Head of caudate nucleus (tissue), 42 donors: ENCODE measurements around the gene SLC35F1.
"Not testable (repeated sequence)": the region's sequence is repeated elsewhere in the genome, so short reads cannot be mapped to it uniquely, and the experiment has no call there.

Experiments used
- DNase-seq, 42 donors: peaks; one replicate each; pipeline versions ENCODE4 v3.0.0 to v3.0.0-alpha.2; 2020 to 2021; ENCODE audit warnings: mixed read lengths in 7 of 42
- intact Hi-C: fragments of 100-400 bp; cut with DNase I; formaldehyde crosslinking; loops from one replicate; pipeline ENCODE4 v1.15.0; 2022

The SLC35F1 gene

DNA sequence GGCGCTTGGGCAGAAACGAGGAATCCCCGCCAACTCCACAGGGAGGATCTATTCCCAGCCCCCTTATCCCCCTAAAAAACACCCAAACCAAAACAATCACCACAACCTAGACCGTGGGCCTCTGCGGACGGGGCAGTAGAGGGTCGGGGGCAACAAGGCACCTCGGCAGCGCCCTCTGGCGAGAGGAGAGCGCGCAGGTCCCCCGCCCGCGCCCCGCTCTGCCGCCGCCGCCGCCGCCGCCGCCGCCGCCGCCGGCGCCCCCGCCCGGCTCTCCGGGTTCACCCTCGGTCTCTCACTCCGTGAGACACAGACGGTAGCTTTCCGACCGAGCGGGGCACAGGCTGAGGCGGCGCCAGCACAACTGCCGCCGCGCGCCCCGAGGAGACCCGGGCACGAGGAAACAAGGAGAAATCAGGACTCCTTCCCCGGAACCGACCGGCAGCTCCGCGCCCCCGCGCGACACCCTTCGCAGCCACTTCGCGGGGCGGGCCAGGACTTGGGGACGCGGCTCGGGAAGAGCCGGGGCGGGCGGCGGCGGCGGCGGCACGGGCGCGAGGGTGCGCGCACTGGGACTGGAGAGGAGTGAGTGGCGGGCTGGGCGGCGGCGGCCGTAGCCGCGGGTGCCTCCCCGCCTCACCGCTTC, at the start of gene SLC35F1:
SLC35F1 (plus strand) TSS at position 307 of the 643 bp plus-strand sequence.
- peak; percentile 13 to 87 (median 75) for DNase-seq
- intact Hi-C loops: no loop called here

DNA sequence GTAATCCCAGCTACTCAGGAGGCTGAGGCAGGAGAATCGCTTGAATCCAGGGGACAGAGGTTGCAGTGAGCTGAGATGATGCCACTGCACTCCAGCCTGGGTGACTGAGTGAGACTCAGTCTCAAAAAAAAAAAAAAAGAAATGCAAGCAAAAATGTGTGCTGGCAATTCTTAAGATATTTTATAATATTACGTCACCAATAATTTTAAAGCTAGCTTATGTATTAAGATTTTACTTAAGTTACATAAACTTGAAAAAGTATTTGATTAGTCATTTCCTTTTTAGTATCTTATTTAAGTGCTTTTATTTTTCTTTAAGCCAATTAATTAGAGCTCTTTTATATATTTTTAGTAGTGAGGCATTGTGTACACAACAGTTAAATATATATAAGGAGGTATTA, 48.5 kb upstream of the SLC35F1 start:
- intact Hi-C loops, DNase-seq: not testable (repeated sequence)

DNA sequence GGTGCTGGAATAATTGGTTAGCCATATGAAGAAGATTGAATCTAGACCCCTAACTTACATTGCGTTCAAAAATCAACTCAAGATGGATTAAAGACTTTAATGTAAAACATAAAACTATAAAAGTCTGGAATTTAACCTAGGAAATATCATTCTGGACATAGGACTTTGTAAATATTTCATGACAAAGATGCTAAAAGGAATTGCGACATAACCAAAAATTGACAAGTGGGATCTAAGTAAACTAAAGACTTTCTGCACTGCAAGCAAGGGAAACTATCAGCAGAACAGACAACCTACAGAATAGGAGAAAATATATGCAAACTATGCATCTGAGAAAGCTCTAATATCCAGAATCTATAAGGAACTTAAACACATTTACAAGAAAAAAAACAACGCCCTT, 45.5 kb upstream of the SLC35F1 start:
- DNase-seq: no peak
- intact Hi-C loops: no loop called here

DNA sequence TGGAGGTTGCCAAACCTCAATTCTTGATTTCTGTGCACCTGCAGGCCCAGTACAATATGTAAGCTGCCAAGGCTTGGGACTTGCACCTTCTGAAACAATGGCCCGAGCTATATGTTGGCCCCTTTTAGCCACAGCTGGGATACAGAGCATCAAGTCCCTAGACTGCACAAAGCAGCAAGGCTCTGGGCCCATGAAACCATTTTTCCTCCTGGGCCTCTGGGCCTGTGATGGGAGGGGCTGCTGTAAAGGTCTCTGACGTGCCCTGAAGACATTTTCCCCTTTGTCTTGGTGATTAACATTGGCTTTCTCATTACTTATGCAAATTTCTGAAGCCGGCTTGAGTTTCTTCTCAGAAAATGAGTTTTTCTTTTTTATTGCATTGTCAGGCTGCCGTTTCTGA, 40.5 kb upstream of the SLC35F1 start:
- intact Hi-C loops: no loop called here

DNA sequence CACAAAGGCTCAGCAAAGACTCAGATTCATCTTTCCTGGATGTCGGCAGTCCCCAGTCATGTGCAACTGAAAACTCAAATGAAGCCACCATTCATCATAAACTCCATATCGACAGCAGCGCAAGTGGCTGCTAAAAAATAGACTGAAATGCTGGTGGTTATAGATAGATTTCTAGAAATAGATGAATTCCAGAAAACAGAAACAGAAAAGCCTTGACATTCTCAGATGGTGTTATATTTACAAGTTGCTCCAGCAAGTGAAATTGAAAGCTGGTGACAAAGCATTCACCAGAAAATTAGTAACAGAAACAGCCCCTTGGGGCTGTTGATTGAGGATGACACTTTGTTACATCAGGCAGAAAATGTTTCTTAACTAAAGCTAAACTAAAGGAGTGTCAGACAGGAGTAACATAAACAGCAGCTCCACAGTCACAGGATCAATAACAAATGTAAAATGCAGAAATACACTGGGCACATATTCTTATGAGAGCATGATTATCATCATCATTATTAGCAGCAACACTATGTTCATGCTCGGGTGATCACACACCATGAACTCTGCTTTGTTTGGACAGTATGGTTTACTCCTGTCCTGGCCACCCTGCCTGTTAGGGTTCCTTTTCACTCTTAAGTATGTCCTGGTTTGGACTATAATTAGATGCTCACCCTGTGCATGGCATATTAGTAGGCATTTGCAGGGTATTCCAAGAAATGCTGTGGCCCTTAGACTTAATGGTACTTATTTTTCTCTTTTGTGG, 36.4 kb upstream of the SLC35F1 start:
- intact Hi-C loops: no loop called here
- no peak for DNase-seq

More for the DNA sequence above, 40.5 kb upstream of the SLC35F1 start:
- DNase-seq: no peak

DNA sequence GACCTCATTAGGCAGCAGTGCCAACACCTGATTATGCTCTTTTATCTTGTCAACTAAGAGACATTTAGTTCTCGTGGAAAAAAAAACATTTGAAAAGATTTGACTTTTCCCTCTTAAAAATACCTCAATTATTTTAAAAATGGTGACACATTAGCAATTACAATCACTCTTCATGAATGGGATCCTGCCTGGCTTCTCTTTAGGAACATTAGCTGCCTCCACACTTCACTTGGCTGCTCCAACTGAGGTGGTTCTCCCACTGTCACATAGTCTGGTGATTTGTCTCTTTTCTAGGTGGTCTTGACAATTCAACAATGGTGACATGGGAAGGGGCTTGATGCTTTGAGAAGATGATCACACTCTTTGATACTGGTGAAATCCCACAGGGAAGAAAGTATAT, 26.2 kb upstream of the SLC35F1 start:
- intact Hi-C loops: no loop called here
- DNase-seq: peak in 13 of 42 donors; percentile 2 to 53 (median 14)

DNA sequence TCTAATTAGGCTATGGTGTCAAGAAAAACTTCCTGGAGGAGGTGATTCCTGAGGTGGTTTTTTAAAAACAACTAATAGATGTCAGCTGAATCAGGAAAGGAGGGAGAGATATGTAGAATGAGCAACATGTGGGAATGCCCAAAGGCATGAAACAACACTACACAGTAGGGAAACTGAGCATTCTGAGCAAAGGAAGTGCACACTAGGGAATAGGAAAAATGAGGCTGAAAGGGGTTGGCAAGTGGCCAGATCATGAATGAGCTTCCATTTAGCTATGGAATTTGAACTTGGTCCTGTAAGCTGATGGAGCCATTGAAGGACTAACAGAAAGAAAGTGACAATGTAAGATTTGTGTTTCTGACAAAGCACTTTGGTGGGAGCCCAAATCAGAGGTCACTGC, 16.9 kb upstream of the SLC35F1 start:
- intact Hi-C loops: no loop called here

DNA sequence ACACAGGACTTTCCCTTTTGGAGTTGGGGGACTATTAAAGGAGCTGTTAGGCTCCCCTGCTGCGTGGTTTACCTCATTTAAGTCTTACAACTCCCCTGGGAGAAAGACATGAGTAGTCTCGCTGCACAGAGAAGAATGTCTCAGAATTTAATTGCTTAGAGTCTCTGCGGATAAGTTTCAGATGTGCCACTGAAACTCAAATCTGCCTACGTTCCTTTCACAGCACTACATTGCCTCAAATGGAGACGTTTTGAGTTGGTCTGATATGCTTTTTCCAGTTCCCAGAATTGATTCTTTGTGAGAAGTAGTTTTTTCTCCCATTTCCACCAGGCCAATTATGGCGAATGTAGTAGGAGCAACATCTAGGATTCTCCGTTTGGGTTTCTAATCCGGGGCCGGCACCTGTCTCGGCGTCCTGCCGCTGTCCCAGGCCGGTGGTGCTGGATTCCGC, 532 bp upstream of the SLC35F1 start:
- intact Hi-C loops: no loop called here
- peak in 1 of 42 donors; percentile 7 for DNase-seq

More for the DNA sequence above, 16.9 kb upstream of the SLC35F1 start:
- no peak for DNase-seq

DNA sequence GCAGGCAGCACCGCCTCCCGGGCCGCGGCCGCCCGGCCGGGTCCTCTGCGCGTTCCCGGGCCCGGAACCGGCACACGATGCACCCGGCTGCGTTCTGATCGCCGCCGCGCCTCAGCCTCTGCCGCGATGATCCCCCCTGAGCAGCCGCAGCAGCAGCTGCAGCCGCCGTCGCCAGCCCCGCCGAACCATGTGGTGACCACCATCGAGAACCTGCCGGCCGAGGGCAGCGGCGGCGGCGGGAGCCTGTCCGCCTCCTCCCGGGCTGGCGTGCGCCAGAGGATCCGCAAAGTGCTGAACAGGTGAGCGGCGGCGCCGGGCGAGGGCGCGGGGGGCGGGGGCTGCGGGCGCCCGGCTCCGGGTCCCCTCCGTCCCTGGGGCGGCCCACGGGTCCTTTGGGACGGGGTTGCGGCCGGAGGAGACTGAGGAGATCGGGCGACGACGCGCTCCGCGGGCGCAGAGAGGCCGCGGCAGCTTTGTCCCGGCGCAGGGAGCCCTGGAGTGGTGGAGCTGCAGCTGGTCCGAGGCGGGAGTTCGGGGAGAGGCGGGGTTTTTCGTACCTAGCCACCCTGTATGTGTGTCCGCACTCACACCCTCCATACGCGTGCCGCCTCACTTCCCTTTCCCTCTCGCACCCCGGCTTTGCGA, 659 bp downstream of the SLC35F1 start:
- DNase-seq: peak in 29 of 42 donors; percentile 7 to 60 (median 29)
- intact Hi-C loops: no loop called here

DNA sequence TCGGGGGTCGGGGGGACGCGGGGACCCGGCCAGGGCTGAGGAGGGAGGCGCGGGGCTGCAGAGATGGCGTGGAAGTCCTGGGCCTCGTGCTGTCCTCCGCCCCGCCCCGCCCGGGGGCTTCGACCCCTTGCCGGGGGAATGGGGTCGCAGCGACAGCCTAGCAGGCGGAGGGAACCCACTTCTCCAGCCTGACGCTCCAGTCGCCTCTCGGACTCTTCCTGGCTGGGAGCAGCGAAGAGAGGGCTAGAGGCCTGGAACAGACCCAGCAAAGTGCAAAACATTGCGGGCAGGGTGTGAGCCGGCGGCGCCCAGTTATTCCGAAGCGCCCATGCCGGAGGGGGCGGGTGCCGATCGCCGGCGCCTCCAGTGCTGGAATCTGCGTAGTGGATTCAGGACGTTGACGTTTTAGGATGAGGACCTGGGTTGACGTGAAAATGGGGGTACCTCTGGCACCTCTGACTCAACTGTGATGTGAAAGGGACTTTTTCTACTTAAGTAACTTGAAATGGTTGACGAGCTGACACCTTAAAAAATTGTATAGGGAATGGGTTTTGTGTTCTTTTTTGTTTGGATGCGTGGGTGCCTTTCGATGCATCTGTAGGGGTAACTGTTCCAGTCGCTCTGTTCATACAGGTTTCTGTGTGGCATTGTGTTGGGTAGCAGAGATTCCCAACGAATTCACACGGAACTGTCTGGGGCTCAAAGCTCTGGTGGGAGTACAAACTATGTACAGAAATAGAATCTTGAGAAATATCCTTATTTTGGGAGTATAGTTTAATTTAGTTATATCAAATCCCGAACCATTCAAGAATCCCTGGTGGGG, 1.4 kb downstream of the SLC35F1 start:
- DNase-seq: peak in 40 of 42 donors; percentile 12 to 66 (median 30)
- intact Hi-C loops: no loop called here

DNA sequence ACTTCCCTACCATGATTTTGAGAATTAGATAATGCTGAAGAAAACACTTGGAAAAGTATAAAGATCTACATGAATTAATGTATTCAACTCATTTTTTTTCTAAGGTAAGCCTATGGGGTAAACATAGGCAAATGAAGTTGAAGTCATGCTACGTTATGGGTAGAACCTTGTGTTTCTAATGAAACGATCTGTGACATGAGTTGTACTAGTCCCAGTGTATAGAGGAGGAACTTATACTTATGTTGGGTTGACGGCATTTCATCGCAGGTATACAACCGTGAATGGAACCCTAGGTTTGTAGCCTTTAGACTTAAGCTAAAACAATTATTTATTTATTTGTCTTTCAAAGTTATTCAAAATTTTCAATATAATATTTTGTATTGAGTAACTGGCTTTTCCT, 2.6 kb downstream of the SLC35F1 start:
- intact Hi-C loops: no loop called here
- DNase-seq: no peak

DNA sequence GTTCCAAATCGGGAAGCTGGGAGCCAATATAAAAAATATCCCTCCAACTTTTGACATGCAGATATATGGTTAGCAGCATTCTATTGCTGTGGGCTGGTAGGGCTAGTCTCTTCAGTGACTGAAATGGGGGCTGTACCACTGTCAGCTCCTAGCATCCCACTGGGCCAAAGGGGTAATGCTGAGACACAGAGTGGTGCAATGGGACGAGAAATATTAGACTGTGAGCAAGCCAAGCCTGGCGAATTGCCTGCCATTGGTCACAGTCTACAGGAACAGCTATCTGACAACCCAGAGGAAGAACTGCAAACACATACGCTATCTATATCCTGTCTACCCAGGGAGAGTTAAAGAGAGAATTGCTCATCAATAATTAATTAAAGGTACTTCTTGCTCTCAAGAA, 3.5 kb downstream of the SLC35F1 start:
- intact Hi-C loops: no loop called here
- DNase-seq: peak in 1 of 42 donors; percentile 9

DNA sequence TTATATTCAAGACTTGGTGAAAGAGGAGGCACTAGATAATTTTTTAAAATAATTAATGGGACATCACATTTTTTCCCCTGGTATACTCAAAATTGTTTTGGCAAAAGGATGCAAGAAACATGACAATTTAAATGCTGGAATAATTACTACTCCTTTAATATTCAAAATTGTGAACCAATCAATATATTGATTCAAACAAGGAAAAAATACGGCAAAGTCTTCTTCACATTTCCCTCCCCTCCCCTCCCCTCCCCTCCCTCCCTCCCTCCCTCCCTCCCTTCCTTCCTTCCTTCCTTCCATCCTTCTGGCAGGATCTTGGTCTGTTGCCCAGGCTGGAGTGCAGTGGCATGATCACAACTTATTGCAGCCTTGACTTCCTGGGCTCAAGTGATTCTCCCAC, 4.1 kb downstream of the SLC35F1 start:
- intact Hi-C loops: no loop called here

DNA sequence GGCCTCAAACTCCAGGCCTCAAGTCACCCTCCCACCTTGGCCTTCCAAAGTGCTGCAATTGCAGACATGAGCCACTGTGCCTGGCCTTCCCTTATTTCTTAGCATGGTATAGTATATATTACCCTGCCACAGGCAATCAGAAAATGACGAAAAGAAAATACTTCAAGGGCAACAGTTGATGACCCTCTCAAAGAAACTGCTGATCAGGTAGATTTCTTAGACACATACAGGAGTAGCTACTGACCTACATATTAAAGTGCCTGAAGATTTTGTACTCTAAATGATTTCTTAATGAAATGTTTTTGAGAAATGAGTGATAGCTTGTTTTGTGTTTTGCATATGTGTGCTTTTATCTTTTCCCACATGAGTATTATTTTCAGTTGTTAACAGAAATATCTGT, 4.6 kb downstream of the SLC35F1 start:
- intact Hi-C loops: no loop called here
- DNase-seq: no peak

More for the DNA sequence above, 4.1 kb downstream of the SLC35F1 start:
- DNase-seq: no peak

DNA sequence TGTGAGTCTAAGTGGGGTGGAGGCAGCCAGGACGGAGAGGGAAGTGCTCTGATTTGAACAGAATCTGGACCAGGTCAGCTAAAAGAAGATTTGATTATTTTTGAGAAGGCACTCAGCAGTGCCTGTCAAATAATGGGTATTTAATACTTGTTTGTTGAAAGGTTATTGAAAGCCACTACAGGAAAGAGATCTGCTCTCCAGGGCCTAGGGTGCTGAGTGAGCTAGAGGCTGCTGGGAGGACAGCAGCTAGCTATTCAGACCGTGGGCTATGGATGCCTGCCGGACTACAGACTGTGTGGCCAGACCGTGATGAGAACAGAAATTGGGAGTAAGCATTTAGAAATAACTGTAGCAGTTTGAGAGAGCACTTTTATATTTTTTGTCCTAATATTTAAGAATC, 8.8 kb downstream of the SLC35F1 start:
- intact Hi-C loops: no loop called here
- no peak for DNase-seq

DNA sequence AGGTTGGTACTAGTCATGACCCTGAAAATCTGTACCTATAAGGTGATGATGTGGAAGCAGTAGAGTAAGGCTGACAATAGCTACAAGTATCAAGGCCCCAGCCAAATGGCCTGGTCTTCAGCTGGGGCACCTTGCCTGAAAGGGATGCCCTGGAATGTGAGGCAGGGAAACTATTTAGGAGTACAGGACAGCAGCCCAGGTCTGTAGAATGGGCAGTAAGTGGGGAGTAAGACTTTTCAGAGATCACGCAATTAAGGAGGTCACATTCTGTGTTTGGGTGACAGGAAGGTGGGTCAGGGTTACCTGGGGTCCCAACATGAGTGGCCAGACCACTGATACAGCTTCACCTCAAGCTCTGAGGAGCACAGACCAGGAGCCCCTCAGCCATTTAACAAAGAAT, 9.4 kb downstream of the SLC35F1 start:
- no peak for DNase-seq
- intact Hi-C loops: no loop called here

DNA sequence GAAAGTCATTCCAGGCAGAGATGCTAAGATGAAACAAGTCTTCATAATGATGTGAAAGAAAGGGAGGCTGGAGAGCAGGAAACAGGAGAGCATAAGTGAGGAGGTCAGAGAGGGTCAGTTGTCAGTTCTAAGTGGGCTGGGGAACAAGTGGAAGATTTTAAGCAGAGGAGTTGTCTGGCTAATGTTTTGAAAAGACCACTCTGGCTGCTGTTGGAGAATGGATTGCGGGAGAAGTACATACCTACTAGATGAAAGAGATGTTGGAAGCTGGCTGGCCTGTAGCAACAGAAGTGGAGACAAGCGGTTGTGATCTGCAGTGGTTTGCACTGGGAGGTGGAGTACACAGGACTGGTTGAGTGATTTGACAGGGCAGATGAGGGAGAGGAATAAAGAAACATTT, 10.1 kb downstream of the SLC35F1 start:
- intact Hi-C loops: no loop called here

DNA sequence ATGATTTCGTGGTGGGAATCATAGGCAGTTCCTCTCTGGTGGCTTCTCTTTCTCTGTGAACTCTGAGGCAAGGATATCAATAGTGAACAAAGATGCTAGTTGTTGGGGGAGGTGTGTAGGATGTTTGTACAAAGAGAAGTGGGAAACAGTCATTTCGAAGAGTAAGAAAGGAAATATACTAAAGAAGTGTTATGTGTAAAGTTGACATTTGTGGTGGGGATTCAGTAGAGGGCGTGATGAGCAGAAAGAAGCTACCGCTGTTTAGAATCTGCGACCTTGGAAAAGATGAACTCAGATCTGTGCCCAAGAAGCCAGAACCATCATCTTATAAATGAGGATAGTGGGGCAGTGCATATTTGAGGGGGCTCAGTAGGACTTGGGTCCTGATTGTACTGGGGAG, 11.4 kb downstream of the SLC35F1 start:
- intact Hi-C loops: no loop called here
- no peak for DNase-seq

More for the DNA sequence above, 10.1 kb downstream of the SLC35F1 start:
- no peak for DNase-seq

DNA sequence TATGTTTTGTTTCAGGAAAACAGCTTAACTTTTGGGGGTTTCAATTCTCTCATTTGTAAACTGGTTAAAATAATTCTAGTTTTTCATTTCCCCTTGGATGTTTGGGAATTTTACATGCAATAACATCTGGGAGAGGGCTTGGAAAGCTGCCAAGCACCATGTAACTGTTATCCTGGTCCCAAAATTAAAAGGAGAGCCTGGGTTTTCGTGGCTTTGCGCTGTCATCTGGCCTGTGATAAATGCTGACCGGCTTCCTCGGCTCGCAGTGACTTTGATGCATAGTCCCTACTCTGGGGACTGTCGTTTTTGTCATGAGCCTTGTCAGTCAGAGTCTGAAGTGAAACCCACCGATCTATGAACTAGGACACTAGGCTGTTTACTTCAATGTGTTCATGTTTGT, 12.2 kb downstream of the SLC35F1 start:
- no peak for DNase-seq
- intact Hi-C loops: no loop called here
